HG03159 (cell line): ENCODE measurements around the gene SPDYE4.

Source experiments
- ATAC-seq: cut with Tn5 transposase; IDR thresholded peaks from one replicate; pipeline ENCODE4 v1.9.1; 2021; ENCODE audit warnings: mild to moderate bottlenecking, moderate library complexity; ENCODE audit not compliant: unreplicated experiment

Gene SPDYE4

DNA sequence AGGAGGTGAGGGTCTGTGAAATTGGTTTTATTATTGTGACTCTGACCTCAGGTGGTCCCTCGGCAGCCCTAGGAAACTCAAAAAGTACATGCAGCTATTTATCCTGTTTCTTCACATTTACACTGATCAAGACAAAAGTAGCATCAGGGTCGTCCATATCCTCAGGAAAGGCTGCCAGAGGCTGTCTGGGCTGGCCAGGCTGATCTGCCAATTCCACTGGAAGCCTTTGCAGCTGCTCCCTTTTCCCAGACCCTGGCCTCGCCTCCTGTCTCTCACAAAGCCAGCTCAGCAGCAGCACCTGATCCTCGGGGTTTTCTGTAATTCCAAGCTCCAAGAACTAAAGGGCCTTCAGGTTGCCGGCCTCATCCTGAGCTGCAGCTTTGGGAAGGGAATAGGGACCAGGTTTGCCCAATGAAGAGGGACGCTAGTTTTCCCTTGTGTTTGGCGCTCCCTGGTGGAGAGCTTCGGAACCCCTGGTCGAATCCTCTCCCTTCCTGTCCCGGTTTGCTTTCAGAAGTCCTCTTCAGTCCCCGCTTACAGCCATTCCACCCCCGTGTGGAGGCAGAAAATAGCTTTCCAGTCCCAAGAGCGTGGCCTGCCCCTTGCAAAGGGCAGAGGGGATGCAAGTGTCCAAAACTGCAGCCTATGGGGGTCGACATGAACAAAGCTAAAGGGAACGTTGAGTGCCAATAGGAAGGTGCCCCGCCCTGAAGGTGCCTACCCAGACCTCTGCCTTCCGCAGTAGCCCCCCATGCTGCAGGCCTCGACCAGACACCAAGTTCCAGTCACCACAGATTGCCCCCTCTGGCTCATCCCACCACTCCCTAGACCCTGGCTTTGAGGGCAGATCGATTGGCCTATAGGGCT, 27.4 kb upstream of the SPDYE4 start:
- no peak for ATAC-seq

DNA sequence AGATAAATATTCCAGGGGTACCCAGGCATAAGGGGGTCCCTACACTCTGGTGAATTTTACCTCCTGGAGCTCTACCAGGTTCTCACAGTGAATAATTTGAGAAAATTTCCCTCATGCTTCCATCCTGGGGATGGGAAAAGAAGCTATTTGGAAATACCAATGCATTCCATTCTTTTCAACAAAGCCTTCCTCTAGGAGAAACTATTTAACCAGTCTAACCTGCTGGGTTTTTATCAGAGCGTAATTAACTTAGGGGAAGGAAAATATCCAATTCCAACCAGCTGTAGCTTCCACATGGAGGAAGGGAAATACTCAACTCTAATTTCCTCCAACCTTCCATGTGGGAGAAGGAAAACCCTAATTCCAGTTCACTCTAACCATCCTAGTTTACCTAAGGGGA, 23.8 kb upstream of the SPDYE4 start:
- no peak for ATAC-seq

DNA sequence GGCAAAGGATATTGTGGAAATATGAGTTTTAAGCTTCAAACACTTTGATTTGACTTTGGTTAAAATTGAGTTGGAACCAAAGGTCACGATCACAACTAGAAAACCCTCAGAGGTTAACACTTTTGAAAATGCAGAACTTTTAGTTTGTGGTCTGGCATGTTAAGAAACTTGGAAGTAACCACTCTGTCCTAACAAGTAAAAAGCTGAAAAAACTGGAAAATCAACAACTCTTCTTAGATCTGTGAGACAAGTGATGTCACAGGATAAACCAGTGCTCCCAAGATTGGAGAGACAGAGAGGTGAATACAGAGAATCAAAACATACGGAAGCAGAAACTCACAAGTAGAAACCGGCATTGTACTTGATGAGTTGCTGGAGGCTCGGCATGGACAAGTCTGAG, 23.4 kb upstream of the SPDYE4 start:
- ATAC-seq = no peak

DNA sequence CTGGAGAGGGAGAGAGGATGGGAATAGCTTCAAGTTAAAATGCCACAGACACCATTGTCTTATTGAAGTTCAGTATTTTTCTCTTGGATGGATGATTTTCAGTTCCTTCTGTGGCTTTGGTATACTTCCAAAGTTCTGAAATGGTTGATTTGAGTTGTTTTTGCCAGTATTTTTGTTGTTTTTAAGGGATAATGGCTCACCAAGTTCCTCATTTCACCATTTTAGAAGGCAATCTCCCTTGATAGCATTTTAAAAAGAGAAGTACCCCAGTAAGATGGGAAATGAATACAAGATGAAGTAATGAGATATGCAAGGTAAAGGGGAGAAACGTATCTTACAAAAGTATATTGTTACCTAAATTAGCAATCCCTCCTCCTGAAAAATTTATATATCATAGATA, 18.5 kb upstream of the SPDYE4 start:
- no peak for ATAC-seq

DNA sequence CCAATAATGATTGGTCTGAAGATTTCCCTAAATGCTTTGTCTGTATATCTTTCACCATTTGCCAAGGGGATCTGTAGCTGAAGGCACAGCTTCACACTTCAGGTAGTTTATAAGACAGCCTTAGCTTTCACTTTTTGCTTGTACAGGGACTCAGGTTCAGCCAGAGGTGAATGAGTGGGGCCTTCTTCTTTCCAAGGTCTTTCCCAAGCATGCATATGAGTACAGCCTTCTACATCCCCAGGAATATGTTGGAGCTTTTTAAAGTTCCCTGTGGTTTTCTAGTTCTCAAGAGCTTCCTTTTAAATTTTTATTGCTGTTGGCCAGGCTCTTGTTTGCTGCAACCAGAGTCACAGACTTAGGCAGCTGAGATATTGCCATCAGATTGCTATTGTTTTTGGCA, 17.9 kb upstream of the SPDYE4 start:
- no peak for ATAC-seq

DNA sequence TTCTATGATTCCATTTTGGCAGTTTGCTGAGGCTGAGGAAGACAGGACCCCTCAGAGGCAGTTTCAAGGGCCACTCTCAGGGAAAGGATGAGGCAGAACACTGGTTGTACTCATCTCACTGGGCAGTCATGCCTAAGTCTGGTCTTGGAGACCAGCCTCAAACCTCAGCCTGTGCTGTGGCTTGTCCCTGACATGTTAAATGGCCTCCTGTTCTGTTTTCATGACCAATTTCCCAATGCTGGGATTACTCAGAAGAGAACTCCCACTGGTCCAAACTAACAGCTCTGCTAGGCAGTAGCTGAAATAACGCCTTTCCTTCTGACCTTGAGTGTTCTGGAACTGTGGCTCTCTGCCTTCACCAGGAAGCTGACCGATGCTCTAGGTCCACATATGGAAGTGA, 8.4 kb upstream of the SPDYE4 start:
- no peak for ATAC-seq

DNA sequence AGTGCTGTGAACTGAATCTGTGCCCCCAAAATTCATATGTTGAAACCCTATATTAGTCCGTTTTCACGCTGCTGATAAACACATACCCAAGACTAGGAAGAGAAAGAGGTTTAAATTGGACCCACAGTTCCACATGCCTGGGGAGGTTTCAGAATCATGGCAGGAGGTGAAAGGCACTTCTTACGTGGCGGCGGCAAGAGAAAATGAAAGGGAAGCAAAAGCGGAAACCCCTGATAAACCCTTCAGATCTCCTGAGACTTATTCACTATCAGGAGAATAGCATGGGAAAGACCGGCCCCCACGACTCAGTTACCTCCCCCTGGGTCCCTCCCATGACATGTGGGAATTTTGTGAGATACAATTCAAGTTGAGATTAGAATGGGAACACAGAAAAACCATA, 3.7 kb upstream of the SPDYE4 start:
- ATAC-seq = no peak

DNA sequence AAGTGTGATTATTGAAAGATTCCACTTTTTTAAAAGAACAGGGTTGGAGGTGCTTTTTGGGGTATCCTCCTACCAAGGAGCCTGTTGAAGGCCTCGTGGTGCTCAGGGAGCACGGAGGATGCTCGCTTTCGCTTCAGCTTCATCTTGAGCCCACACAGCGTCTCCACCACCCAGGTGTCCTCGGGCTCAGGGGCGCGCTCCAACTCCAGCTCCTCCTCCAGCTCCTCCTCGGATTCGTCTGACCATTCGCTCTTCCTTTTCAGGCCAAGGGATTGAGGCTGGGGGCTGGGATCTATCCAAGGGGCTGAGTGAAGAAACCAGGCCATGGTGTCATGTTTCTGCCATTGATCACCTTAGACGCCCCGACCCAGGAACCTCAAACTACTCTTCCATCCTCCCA, 1.2 kb downstream of the SPDYE4 start:
- ATAC-seq = no peak

DNA sequence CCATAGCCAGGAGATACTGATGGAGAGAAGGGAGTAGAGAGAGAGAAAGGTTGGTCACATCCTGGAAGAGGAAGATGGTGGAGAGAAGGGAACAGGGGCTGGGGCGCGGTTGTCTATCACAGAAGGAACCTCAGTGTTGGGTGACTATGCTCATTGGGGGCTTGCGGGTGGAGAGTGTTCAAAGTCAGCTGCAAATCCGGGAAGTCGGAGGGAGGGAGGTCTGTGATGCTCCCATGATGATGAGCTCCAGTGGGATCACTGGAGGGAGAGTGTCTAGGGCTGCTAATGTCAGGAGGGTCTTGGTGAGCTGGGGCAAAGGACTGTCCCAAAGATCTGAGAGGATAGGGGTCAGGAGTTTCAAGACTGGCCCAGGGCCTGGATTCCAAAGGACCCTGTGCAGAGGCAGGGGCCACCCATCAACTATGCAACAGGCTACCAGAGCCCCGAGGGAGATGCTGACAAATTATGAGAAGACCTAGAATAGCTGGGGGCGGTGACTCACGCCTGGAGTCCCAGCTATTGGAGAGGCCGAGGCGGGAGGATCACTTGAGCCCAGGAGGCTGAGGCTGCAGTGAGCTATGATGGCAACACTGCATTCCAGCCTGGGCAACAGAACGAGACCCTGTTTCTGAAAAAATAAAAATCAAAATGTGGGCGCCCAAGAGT, 2.6 kb downstream of the SPDYE4 start:
- ATAC-seq = no peak

DNA sequence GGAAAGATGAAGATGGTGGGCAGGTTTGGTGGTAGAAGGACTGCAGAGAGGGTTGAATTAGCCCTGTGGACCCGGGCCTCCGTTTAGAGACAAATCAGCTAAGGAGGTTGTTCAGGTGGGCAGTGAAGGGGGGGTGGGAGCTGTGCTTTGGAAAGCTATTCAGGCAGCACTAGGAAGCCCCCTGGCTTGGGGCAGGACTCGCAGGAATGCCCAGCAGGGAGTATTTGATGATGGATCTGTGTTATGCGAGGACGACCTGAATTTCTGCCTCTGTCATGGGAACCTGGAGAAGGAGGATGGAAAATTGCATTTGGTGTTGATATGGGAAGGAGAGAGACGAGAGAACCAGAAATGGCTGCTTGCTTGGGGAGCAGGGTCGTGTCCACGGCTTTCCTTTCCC, 3.5 kb downstream of the SPDYE4 start:
- no peak for ATAC-seq

DNA sequence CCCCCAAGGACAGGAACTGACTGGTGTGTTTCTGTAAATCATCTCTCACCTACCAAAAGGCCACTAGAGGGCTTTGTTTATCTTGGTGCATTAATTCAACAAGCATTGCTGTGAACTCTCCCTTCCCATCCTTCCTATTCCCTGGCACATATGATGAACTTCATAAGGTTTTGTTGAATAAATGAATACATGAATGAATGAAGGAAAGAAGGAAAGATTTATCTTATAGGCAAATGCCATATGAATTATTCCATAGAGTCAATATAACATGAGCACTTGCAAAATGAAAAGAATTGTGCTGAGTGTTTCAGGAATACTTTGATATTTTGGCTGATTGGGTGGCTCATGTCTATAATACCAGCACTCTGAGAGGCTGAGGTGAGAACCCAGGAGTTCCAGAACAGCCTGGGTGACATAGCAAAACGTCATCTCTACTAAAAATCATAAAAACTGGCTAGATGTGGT, 4.3 kb downstream of the SPDYE4 start:
- ATAC-seq = no peak

DNA sequence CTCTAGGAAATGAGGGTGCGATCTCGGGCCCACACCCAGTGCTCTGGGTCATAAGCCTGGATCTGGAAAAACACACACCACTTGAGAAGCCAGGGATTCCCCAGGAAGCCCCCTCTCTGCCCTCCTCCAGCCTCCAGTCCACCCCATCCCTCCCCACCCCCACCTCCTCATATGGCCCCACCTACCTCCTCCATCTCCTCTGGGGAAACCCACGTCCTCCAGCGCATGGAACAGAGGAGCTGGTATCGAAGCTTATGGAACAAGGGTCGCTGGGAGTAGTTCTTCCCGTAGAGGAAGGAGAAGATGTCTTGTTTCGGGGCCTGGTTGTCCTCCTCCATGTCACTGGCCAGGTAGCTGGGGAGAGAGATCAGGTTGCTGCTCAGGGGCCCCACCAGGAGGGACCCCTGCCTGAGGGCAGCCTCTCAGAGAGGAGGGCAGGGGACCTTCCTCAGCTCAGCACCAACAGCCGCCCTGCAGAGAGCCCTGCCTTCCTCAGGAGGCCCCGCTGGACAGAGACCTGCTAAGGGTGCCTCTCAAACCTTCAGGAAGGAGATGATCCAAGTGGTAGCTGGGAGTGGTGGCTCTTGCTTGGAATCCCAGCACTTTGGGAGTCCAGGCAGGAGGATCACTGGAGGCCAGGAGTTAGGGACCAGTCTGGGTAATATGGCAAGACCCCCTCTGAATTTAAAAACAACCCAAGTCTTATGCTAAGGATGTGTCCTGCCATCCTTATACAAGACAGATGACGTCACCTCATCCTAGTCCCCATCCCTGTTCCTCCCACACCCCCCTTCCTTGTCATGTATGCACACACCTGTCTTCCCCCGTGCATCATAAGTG, 5.0 kb downstream of the SPDYE4 start:
- ATAC-seq = no peak

DNA sequence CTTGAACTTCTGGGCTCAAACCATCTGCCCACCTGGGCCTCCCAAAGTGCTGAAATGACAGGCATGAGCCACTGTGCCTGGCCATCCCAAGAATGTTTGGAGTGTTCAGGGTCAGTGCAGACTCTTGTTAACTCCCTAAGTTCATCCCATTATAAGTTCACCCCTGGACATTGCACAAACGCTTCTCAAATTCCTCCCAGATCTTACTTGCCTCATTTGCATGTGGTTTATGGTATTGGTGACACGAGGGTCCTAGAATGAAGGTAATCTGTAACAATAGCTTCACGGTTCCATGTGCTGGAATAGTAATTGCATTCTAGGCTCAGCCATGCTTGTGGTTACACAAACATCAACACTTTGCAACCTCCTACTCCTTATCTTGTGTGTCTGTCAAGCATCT, 8.7 kb downstream of the SPDYE4 start:
- ATAC-seq = no peak

DNA sequence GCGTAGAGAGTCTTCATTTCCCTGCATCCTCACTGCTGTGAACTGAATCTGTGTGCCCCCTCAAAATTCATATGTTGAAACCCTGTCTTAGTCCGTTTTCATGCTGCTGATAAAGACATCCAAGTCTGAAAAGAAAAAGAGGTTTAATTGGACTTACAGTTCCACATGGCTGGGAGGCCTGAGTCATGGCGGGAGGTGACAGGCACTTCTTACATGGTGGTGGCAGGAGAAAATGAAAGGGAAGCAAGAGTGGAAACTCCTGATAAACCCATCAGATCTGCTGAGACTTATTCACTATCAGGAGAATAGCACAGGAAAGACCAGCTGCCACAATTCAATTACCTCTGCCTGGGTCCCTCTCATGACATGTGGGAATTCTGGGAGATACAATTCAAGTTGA, 10.6 kb downstream of the SPDYE4 start:
- no peak for ATAC-seq

DNA sequence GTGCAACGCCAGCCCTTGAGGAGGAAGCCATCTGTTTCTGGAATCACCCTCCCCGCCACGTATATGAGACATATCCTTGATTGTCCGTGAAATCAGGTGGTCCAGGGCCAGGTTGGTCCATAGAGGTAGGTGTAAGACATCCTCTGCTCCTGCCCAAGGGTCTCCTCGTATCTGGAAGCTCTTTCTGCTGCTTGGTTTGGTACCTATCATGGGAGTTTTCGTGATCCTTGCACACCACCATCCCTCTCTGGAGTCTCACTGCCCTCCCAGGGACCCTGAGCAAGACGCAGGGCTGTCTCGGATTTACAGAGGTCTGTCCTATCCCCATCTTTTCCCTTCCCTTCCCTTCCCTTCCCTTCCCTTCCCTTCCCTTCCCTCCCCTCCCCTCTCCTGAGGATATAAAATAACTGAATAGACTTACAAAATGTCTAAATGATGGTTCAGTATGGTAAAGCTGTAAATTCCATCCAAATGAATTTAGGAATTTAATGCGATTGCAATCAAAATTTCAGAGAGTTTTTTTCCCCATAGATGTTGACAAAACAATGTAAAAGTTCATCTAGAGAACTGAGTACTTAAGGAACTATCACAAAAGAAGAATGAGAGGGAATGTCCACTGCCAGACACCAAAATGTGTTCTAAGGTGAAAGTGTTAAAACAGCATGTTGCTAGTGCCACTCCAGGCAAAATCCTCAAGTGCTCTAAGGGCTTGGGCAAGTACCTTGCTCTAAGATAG, 11.7 kb downstream of the SPDYE4 start:
- ATAC-seq = no peak

DNA sequence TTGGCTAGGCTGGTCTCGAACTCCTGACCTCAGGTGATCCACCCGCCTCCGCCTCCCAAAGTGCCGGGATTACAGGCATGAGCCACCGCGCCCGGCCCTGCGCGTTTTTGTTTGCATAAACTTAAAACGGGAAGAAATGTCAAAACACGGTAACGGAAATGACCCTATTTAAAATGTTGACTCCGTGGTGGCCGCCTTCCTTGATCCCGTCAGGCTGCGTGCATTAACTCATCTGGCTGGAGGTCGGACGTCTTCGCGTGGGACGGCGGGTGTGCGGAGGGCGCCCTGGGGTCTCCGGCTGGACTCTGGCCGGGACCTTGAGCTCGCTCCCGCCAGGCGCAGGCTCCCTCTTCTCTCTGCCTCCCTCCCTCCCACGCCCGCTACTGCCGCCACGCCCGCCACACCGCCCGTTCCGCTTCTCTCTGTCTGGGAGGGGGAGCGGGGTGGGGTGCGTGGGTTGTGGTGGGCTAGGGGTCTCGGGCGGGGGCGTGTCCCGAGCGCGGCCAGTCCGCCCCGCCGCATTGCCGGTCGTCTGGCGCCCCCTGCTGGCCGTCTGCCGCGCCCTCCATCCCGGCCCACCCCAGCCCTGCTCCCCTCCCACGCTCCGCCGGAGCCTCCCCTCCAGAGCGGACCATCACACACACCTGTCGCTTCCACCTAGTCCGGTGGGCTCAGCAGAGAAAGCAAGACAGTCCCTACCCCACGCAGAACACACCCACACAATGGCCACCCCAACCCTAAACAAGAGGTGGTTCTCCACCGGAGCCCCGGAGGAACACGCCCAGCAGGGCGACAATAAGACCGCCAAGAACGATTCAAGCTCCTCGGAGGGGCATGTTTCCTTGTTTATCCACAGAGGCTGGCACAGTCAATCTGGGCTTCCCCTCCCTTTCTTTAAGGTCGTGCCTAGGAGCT, 12.5 kb downstream of the SPDYE4 start:
- peak; percentile 45 for ATAC-seq

DNA sequence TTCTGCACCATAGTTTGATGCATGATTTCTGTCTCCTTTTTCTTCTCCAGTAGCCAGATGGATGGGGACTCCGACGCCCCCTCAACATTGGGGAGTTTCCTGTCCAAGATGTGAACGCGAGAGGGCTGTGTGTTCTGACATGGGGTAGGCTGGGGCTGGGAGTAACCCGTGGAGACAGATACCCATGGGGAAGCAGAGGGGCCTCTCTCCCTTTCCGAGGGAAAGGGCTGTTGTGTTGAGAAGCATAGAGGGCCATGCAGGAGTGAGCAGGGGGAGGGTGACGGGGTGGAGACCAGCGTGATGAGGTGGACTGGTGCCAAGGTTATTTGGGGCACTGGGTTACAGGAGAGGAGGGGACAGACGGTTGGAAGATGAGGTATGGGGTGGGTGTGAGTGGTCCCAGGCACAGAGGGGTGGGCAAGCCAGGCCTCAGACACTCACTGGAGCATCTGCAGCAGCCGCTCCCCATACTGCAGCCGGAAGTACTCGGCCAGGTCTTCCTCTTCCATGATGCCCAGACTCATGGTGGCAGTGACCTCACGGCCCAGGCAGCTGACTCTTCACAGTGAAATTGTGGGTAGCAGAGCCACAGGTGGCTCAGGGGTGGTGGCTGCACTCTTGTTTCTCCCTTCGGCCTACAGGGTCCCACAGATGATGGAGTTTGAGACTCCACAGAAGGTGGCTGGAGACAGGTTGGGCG, 14.1 kb downstream of the SPDYE4 start:
- no peak for ATAC-seq

DNA sequence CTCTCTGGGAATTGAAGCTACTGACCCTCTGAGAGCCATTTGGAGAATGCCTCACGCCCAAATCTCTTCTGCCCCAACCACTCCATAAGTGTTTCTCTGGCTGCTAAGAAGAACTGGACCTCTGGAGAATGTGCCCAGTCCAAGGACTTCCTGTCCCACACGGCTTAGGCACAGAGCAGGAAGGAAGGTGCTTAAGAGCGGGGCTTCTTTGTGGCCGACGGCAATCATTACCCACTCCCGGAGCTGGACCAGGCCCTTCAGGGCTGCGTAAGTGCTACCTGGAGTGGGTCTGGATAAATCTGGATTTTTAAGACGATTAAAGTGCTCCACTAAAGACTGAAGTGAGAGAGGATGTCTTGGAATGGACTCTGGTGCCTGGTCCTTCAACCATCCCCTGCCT, 15.5 kb downstream of the SPDYE4 start:
- ATAC-seq = no peak

DNA sequence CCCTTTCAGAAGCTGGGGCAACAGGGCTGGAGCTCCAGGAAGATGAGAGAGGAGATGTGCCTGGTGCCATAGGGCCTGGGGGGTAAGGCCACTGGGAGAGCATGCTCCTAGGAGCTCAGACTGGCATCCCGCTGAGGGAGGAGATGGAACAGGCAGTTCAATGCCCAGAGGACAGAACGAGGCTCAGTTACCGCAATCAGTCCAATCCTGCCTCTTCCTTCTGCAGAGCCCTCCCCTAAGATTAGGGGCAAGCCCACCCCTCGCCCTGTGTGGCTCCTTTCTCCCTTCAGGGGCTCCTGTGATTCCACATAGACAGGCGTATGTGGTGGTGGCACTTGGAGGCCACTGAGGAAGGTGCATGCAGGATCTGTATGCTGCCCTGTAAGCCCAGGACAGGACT, 16.1 kb downstream of the SPDYE4 start:
- ATAC-seq = no peak
